Measurements from ENCODE around the gene RHBDL3. TPM values are rescaled to one million over a fixed set of nuclear protein-coding genes. Genes with fewer than 3 reads are reported as not detected.
A peak's percentile ranks its signal among the peaks of the same experiment; 100 is the strongest.

The RHBDL3 gene
- polyA plus RNA-seq, 2 of the 4 experiments (the other 2 are of a cell fraction), result 2.0 to 6.6 TPM

DNA sequence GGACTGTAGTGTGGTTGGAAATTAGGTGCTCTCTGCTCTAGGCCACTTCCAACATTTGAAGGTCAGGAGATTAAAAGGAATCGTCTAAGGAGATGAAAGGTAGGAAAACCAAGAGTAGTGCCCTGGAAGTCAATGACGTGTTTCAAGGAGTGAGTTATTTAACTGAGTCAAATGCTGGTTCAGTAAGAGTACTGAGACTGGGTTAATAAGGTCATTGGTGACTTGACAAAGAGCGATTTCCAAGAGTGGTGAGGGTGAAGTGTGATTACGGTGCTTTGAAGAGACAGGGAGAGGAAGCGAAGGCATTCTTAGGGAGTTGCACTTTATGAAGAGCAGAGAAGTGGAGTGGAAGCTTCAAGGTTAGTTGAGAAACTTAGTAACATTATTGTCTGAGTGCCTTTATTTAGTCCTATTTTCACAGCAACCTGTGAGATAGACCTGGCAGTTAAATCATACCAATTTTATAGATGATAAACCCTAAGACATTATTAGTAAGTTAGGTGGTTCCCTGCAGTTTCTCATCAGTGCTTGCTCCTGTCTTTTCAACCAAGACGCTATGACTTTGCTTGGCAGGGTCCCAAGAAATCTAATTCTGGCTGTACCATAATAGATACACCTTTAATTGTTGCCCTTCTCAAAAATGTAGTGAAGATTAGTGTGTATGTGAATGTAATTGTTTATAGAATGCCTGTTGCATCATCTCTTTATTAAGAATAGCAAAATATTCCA lies 90.2 kb downstream of the RHBDL3 start:
- 87% methylated on average over 6 of the region's 6 CpGs for WGBS (ENCODE audit: missing lambda C conversion rate)
- ChIA-PET POLR2A (no interaction called here), CTCF (interaction anchor here (0.6 kb wide), 1 partner anchor 15 kb away, joined by 4 read pairs; no protein-coding TSS in a partner anchor)
- Histone ChIP-seq H3K4me1 (peaks cover 50% of the 10 kb centered on the region), H3K4me2 (peak overlapping the region; percentile 24), H3K4me3 (no peak overlapping the region), H3K27ac (no peak overlapping the region), H3K9me3 (no peaks in the 10 kb centered on the region)
- no peak for FAIRE-seq
- ATAC-seq, result 0 out of 6 replicates have a peak, but pooled peaks of 1 of the 2 experiments have one; percentile 21
- no peak for TF ChIP-seq KDM1A (IDR thresholded peaks at IDR 0.05; ENCODE audit: low read depth)
- TF ChIP-seq TP53 (CRISPR knock-in tag; IDR thresholded peaks at IDR 0.05), result no peak
- TF ChIP-seq, protein P1, sequence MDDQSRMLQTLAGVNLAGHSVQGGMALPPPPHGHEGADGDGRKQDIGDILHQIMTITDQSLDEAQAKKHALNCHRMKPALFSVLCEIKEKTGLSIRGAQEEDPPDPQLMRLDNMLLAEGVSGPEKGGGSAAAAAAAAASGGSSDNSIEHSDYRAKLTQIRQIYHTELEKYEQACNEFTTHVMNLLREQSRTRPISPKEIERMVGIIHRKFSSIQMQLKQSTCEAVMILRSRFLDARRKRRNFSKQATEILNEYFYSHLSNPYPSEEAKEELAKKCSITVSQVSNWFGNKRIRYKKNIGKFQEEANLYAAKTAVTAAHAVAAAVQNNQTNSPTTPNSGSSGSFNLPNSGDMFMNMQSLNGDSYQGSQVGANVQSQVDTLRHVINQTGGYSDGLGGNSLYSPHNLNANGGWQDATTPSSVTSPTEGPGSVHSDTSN (IDR thresholded peaks at IDR 0.05), result no peak
- 0 out of 2 replicates have a peak, but pooled peaks have one; percentile 36 for TF ChIP-seq POLR2AphosphoS2 (conservative IDR thresholded peaks at IDR 0.05; ENCODE audit: low read length)
- no peak for TF ChIP-seq FOXS1 (CRISPR knock-in tag; IDR thresholded peaks at IDR 0.05)
- TF ChIP-seq HEYL (CRISPR knock-in tag; IDR thresholded peaks at IDR 0.05), result no peak
- TF ChIP-seq ZNF302 (CRISPR knock-in tag; IDR thresholded peaks at IDR 0.05), result no peak
- no peak for DNase-seq (ENCODE audit: low read depth in 1 of 2, low spot score in 1 of 2)

DNA sequence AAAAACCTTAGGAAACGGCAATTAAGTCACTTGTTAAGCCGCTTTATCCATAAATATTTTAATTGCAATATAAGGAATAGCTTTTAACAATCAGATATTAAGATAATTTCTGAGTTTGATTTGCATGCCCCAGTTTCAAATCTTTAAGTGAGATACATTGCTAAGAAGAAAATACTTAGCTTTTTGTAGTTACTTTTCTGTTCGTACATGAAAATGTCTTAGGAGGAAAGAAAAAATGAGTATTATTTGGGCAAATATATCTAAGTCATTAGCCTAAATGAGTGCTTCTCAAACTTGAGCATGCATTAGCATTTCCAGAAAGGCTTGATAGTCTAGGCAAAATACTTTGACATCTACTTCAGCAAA lies 90.7 kb downstream of the RHBDL3 start:
- H3K27ac ChIP-seq, result no peak overlapping the region
- H3K9me3 ChIP-seq, result no peaks in the 10 kb centered on the region
- ChIA-PET CTCF (interaction anchor here (0.6 kb wide), 1 partner anchor 16 kb away, joined by 4 read pairs; no protein-coding TSS in a partner anchor), POLR2A (no interaction called here)
- TF ChIP-seq POLR2AphosphoS2 (conservative IDR thresholded peaks at IDR 0.05; ENCODE audit: low read length) (no peak), FOXS1 (CRISPR knock-in tag; IDR thresholded peaks at IDR 0.05) (no peak), JUNB (IDR thresholded peaks at IDR 0.05) (no peak), MAZ (IDR thresholded peaks at IDR 0.05; ENCODE audit: borderline replicate concordance, low read depth, low read length) (no peak), NR3C1 (IDR thresholded peaks at IDR 0.05) (no peak), MAFK (IDR thresholded peaks at IDR 0.05; ENCODE audit: partially characterized antibody) (no peak), SREBF2 (IDR thresholded peaks at IDR 0.05) (no peak), EHF (CRISPR knock-in tag; IDR thresholded peaks at IDR 0.05) (no peak), CEBPB (IDR thresholded peaks at IDR 0.05) (no peak), KDM1A (IDR thresholded peaks at IDR 0.05; ENCODE audit: low read depth) (no peak), RFX5 (IDR thresholded peaks at IDR 0.05) (no peak), SMC3 (IDR thresholded peaks at IDR 0.05) (no peak), ZNF302 (CRISPR knock-in tag; IDR thresholded peaks at IDR 0.05) (no peak)
- TF ChIP-seq, protein P2, sequence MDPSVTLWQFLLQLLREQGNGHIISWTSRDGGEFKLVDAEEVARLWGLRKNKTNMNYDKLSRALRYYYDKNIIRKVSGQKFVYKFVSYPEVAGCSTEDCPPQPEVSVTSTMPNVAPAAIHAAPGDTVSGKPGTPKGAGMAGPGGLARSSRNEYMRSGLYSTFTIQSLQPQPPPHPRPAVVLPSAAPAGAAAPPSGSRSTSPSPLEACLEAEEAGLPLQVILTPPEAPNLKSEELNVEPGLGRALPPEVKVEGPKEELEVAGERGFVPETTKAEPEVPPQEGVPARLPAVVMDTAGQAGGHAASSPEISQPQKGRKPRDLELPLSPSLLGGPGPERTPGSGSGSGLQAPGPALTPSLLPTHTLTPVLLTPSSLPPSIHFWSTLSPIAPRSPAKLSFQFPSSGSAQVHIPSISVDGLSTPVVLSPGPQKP (IDR thresholded peaks at IDR 0.05; ENCODE audit: low read depth, low read length), result no peak
- TF ChIP-seq, protein P3, sequence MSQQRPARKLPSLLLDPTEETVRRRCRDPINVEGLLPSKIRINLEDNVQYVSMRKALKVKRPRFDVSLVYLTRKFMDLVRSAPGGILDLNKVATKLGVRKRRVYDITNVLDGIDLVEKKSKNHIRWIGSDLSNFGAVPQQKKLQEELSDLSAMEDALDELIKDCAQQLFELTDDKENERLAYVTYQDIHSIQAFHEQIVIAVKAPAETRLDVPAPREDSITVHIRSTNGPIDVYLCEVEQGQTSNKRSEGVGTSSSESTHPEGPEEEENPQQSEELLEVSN (IDR thresholded peaks at IDR 0.05; ENCODE audit: borderline replicate concordance, low read depth), result no peak
- TF ChIP-seq, protein P4, sequence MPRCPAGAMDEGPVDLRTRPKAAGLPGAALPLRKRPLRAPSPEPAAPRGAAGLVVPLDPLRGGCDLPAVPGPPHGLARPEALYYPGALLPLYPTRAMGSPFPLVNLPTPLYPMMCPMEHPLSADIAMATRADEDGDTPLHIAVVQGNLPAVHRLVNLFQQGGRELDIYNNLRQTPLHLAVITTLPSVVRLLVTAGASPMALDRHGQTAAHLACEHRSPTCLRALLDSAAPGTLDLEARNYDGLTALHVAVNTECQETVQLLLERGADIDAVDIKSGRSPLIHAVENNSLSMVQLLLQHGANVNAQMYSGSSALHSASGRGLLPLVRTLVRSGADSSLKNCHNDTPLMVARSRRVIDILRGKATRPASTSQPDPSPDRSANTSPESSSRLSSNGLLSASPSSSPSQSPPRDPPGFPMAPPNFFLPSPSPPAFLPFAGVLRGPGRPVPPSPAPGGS (IDR thresholded peaks at IDR 0.05), result no peak
- peak; percentile 7 for FAIRE-seq
- WGBS (ENCODE audit: missing lambda C conversion rate), result 95% methylated on average over 3 of the region's 3 CpGs
- H3K4me1 ChIP-seq, result peaks cover 55% of the 10 kb centered on the region
- no peak overlapping the region for H3K4me3 ChIP-seq
- DNase-seq (ENCODE audit: low read depth in 1 of 2, low spot score in 1 of 2), result no peak
- ATAC-seq, result no peak
- H3K4me2 ChIP-seq, result peak overlapping the region; percentile 24; the same call in 2 of the 3 replicates

DNA sequence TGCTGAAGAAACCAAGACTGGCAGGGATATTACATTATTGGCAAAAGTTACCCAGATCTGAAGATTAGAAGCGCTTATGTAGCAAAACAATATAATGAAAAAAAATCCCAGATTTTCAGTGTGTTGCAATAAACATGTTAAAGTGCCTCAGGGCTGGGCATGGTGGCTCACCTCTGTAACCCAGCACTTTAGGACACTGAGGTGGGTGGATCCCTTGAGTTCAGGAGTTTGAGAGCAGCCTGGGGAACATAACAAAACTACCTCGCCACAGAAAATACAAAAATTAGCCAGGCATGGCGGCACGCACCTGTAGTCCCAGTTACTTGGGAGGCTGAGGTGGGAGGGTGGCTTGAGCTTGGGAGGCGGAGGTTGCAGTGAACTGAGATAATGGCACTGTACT lies 91.1 kb downstream of the RHBDL3 start:
- no peak for DNase-seq (ENCODE audit: low read depth in 1 of 2, low spot score in 1 of 2)
- Histone ChIP-seq H3K4me1 (peaks cover 55% of the 10 kb centered on the region), H3K4me3 (no peak overlapping the region), H3K9me3 (no peaks in the 10 kb centered on the region), H3K27ac (no peak overlapping the region), H3K4me2 (no peak overlapping the region; the same call in 2 of the 3 replicates)
- TF ChIP-seq MAFK (IDR thresholded peaks at IDR 0.05; ENCODE audit: partially characterized antibody) (peak; percentile 9), RNF2 (IDR thresholded peaks at IDR 0.05; ENCODE audit: borderline replicate concordance, low read depth) (no peak)
- no peak for ATAC-seq
- CTCF ChIA-PET, result no interaction called here
- POLR2A ChIA-PET, result no interaction called here
- WGBS (ENCODE audit: missing lambda C conversion rate), result 96% methylated on average over 5 of the region's 5 CpGs
- FAIRE-seq, result no peak

All from A549 (cell line).